Endothelial cell (in vitro differentiated cells): ENCODE data around the gene ARRDC1. TPM values are rescaled to one million over a fixed set of nuclear protein-coding genes. Genes with fewer than 3 reads are reported as not detected.

ENCODE experiments used
- DNase-seq: peaks from one replicate; pipeline ENCODE4 v3.0.0; 2021; ENCODE audit warnings: low spot score
- H3K27ac Mint-ChIP-seq: one replicate; pipeline ENCODE4 v1.8.0; 2021; ENCODE audit warnings: mixed read lengths, inconsistent platforms; ENCODE audit not compliant: unreplicated experiment
- H3K27me3 Mint-ChIP-seq: one replicate; pipeline ENCODE4 v1.8.0; 2021; ENCODE audit warnings: mild to moderate bottlenecking, moderate library complexity, mixed read lengths, inconsistent platforms; ENCODE audit not compliant: unreplicated experiment
- H3K36me3 Mint-ChIP-seq: one replicate; pipeline ENCODE4 v1.8.0; 2021; ENCODE audit warnings: mild to moderate bottlenecking, low read depth, mixed read lengths, inconsistent platforms; ENCODE audit not compliant: unreplicated experiment
- H3K4me1 Mint-ChIP-seq: one replicate; pipeline ENCODE4 v1.8.0; 2021; ENCODE audit warnings: mild to moderate bottlenecking, mixed read lengths, inconsistent platforms; ENCODE audit not compliant: unreplicated experiment
- H3K4me3 Mint-ChIP-seq: one replicate; pipeline ENCODE4 v1.8.0; 2021; ENCODE audit warnings: mild to moderate bottlenecking, mixed read lengths, inconsistent platforms; ENCODE audit not compliant: unreplicated experiment
- H3K9me3 Mint-ChIP-seq: one replicate; pipeline ENCODE4 v1.8.0; 2021; ENCODE audit warnings: mixed read lengths, inconsistent platforms; ENCODE audit not compliant: unreplicated experiment
- CTCF ChIP-seq: fragments of 200-600 bp; sonication (generic); IDR thresholded peaks from one replicate; pipeline ENCODE4 v1.5.0; 2021; ENCODE audit warnings: antibody characterized with exemption; ENCODE audit not compliant: unreplicated experiment
- total RNA-seq: library from RNA; stranded (reverse); fragmentation: NEBNext Ultra II Directional; extraction: Animal tissue kit (Norgen Biotek cat#: 25700); gene quantifications from one replicate; pipeline ENCODE4 v1.2.1, GENCODE V29; 2021; ENCODE audit not compliant: unreplicated experiment

Gene ARRDC1
- total RNA-seq, 1 donor from 2014 or later = 20.3 TPM

- DNase-seq = no peak
- no peak overlapping the region for H3K27ac Mint-ChIP-seq
- no peak overlapping the region for H3K4me3 Mint-ChIP-seq
- TF ChIP-seq CTCF = no peak
- H3K9me3 Mint-ChIP-seq = no peaks in the 10 kb centered on the region
- H3K27me3 Mint-ChIP-seq = peaks cover 4% of the 10 kb centered on the region
- H3K36me3 Mint-ChIP-seq = peaks cover 9% of the 10 kb centered on the region
- peaks cover 8% of the 10 kb centered on the region for H3K4me1 Mint-ChIP-seq
Measured at GRCh38 chr9:137657606-137658005, 52.1 kb downstream of the ARRDC1 start.

GRCh38 chr9:137658781-137659180 is 53.3 kb downstream of the ARRDC1 start:
- Mint-ChIP-seq H3K27ac (no peak overlapping the region), H3K27me3 (peaks cover 4% of the 10 kb centered on the region), H3K4me3 (peak overlapping the region; percentile 9), H3K36me3 (peaks cover 9% of the 10 kb centered on the region), H3K4me1 (peaks cover 8% of the 10 kb centered on the region), H3K9me3 (no peaks in the 10 kb centered on the region)
- DNase-seq = no peak
- no peak for TF ChIP-seq CTCF

- DNase-seq = no peak
- H3K4me3 Mint-ChIP-seq = no peak overlapping the region
- no peaks in the 10 kb centered on the region for H3K9me3 Mint-ChIP-seq
- no peak overlapping the region for H3K27ac Mint-ChIP-seq
- peaks cover 14% of the 10 kb centered on the region for H3K4me1 Mint-ChIP-seq
- peaks cover 17% of the 10 kb centered on the region for H3K36me3 Mint-ChIP-seq
- peaks cover 6% of the 10 kb centered on the region for H3K27me3 Mint-ChIP-seq
- no peak for TF ChIP-seq CTCF
Measured at GRCh38 chr9:137660144-137660543, 54.7 kb downstream of the ARRDC1 start.

- no peak for DNase-seq
- Mint-ChIP-seq H3K9me3 (no peaks in the 10 kb centered on the region), H3K4me1 (peaks cover 36% of the 10 kb centered on the region), H3K27ac (no peak overlapping the region), H3K4me3 (no peak overlapping the region), H3K36me3 (peaks cover 15% of the 10 kb centered on the region), H3K27me3 (peaks cover 3% of the 10 kb centered on the region)
- no peak for TF ChIP-seq CTCF
Measured at GRCh38 chr9:137663584-137663983, 58.1 kb downstream of the ARRDC1 start.

GRCh38 chr9:137664676-137665075 is 59.2 kb downstream of the ARRDC1 start:
- Mint-ChIP-seq H3K27me3 (peaks cover 9% of the 10 kb centered on the region), H3K9me3 (no peaks in the 10 kb centered on the region), H3K4me3 (no peak overlapping the region), H3K4me1 (peaks cover 41% of the 10 kb centered on the region), H3K36me3 (peaks cover 23% of the 10 kb centered on the region), H3K27ac (peak overlapping the region; percentile 66)
- no peak for DNase-seq
- TF ChIP-seq CTCF = no peak

Other genes with a start within 250 kb of the ARRDC1 start
- gene EXD3, start 182.5 kb upstream of the ARRDC1 start, total RNA-seq = 19.9 TPM
- 0.36 TPM for gene NOXA1, start 182.3 kb upstream of the ARRDC1 start, total RNA-seq
- 0.21 TPM for gene ENTPD8, start 164.3 kb upstream of the ARRDC1 start, total RNA-seq
- gene NSMF, start 146.4 kb upstream of the ARRDC1 start, total RNA-seq = 43.0 TPM
- 3.9 TPM for gene PNPLA7, start 55.3 kb upstream of the ARRDC1 start, total RNA-seq
- 41.4 TPM for gene MRPL41, start 53.8 kb upstream of the ARRDC1 start, total RNA-seq
- 32.2 TPM for gene DPH7, start 26.8 kb upstream of the ARRDC1 start, total RNA-seq
- gene ZMYND19, start 15.2 kb upstream of the ARRDC1 start, total RNA-seq = 25.6 TPM
- 120 TPM for gene EHMT1, start 13.3 kb downstream of the ARRDC1 start, total RNA-seq